ENCODE measurements around the gene ANTKMT.
"Not testable (repeated sequence)": the region's sequence is repeated elsewhere in the genome, so short reads cannot be mapped to it uniquely, and the experiment has no call there.

ANTKMT gene

DNA sequence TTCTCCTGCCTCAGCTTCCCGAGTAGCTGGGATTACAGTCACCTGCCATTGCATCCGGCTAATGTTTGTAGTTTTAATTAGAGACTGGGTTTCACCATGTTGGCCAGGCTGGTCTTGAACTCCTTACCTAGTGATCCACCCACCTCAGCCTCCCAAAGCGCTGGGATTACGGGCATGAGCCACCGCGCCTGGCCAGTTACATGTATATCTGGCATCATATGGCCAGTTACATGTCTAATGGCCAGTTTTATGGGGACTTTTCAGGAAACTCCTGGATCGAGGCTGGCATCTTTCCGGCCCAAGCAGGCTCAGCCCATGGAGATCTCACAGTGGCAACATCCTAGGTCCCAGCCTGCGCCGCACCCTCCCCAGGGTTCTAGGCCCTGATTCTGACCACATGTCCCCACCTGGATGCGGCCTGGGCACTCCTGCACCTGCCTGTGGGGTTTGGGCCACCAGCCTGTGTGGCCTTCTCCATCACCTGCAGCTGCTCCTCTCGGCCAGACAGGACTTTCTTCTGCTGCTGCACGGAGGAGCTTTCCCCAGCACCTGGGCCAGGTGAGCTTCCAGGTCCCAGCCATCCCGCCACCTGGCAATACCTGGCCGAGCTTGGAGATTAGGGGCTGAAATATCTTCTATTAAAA is 21.2 kb downstream of the ANTKMT start:
- Histone ChIP-seq H3K27ac (ENCODE audit: low read depth, low read length) (no peak overlapping the region), H3K4me1 (ENCODE audit: control insufficient read depth in 5 of 5, insufficient read depth in 5 of 5, low read length in 5 of 5) (peaks cover 6 to 18% (median 16%) of the 10 kb centered on the region in 5 donors), H3K9ac (ENCODE audit: low read length in 5 of 5) (no peak overlapping the region), H3K4me3 (ENCODE audit: low read depth in 1 of 5, low read length in 5 of 5) (no peak overlapping the region), H3K36me3 (ENCODE audit: control insufficient read depth in 5 of 5, insufficient read depth in 5 of 5, low read length in 5 of 5) (peaks cover 0 to 11% (median 8%) of the 10 kb centered on the region in 5 donors), H3K27me3 (ENCODE audit: control insufficient read depth in 5 of 5, insufficient read depth in 4 of 5, low read length in 5 of 5) (peaks cover 0 to 9% (median 3%) of the 10 kb centered on the region in 5 donors), H3K9me3 (ENCODE audit: control insufficient read depth in 5 of 5, low read length in 5 of 5) (no peaks in the 10 kb centered on the region)

DNA sequence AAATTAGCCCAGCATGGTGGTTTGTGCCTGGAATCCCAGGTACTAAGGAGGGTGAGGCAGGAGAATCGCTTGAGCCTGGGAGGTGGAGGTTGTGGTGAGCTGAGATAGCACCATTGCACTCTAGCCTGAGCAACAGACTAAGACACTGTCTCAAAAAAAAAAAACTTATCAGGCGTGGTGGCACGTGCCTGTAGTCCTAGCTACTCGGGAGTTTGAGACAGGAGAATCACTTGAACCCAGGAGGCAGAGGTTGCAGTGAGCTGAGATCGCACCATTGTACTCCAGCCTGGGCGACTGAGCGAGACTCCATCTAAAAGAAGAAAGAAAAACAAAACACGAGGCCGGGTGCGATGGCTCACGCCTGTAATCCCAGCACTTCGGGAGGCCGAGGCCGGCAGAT is 21.9 kb downstream of the ANTKMT start:
- not testable (repeated sequence) for H3K4me3 ChIP-seq (ENCODE audit: low read depth in 1 of 5, low read length in 5 of 5); H3K27me3 ChIP-seq (ENCODE audit: control insufficient read depth in 5 of 5, insufficient read depth in 4 of 5, low read length in 5 of 5); H3K9ac ChIP-seq (ENCODE audit: low read length in 5 of 5); H3K36me3 ChIP-seq (ENCODE audit: control insufficient read depth in 5 of 5, insufficient read depth in 5 of 5, low read length in 5 of 5); H3K27ac ChIP-seq (ENCODE audit: low read depth, low read length); H3K9me3 ChIP-seq (ENCODE audit: control insufficient read depth in 5 of 5, low read length in 5 of 5)
- peaks cover 6 to 18% (median 16%) of the 10 kb centered on the region in 5 donors for H3K4me1 ChIP-seq (ENCODE audit: control insufficient read depth in 5 of 5, insufficient read depth in 5 of 5, low read length in 5 of 5)

DNA sequence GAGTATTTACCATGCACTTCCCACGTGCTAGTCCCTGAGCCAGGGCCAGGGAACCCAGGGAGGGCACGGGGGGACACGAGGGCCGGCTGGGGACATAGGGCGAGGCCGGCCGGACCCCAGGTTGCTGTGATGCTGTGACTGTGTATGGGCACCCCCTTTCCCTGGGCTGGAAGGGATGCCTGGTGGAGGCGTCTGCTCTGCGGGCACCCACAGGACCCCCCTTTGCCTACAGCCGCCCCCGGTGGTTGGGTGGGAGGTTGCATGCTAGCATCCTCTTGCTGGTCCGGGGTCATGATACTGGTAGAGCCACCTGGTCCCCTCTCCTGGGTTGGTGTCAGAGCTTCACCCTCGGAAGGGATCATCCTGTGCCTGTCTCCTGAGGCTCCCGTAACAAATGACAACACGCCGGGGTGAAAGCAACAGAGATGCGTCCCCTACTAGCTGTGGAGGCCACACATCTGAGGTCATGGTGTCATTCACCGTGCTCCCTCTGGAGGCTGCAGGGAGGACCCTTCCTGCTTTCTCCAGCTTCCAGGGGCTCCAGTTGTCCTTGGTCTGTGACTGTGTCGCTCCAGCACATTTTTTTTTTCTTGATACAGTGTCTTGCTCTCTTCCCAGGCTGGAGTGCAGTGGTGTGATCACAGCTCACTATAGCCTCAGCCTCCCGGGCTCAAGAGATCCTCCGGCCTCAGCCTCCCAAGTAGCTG is 23.0 kb downstream of the ANTKMT start:
- no peak overlapping the region for H3K27ac ChIP-seq (ENCODE audit: low read depth, low read length)

DNA sequence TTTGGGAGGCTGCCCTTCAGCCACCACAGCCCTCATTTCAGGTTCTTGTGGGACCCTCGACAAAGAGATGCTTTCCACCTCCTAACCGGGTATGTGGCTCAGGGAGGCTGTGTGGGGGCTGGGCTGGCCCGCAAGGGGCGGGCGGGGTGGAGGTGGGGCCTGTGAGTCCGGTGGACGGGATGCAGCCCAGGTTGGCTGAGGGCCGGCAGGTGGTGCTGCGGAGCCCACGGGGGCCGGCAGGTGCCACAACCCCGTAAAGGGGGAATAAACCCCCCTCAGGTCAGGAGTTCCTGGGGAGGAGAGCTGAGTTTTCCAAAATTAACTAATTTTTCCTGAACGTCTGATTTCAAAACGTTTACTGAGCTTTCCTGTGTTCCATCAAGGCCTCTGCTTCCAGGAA is 24.8 kb downstream of the ANTKMT start:
- H3K36me3 ChIP-seq (ENCODE audit: control insufficient read depth in 5 of 5, insufficient read depth in 5 of 5, low read length in 5 of 5): no peaks in the 10 kb centered on the region
- H3K9me3 ChIP-seq (ENCODE audit: control insufficient read depth in 5 of 5, low read length in 5 of 5): no peaks in the 10 kb centered on the region
- no peak overlapping the region for H3K4me3 ChIP-seq (ENCODE audit: low read depth in 1 of 5, low read length in 5 of 5)
- H3K9ac ChIP-seq (ENCODE audit: low read length in 5 of 5): no peak overlapping the region
- peaks cover 0 to 5% (median 4%) of the 10 kb centered on the region in 5 donors for H3K4me1 ChIP-seq (ENCODE audit: control insufficient read depth in 5 of 5, insufficient read depth in 5 of 5, low read length in 5 of 5)
- peaks cover 0 to 9% (median 3%) of the 10 kb centered on the region in 5 donors for H3K27me3 ChIP-seq (ENCODE audit: control insufficient read depth in 5 of 5, insufficient read depth in 4 of 5, low read length in 5 of 5)
- H3K27ac ChIP-seq (ENCODE audit: low read depth, low read length): no peak overlapping the region

More for the DNA sequence above, 23.0 kb downstream of the ANTKMT start:
- H3K9me3 ChIP-seq (ENCODE audit: control insufficient read depth in 5 of 5, low read length in 5 of 5): no peaks in the 10 kb centered on the region
- H3K36me3 ChIP-seq (ENCODE audit: control insufficient read depth in 5 of 5, insufficient read depth in 5 of 5, low read length in 5 of 5): no peaks in the 10 kb centered on the region
- H3K4me1 ChIP-seq (ENCODE audit: control insufficient read depth in 5 of 5, insufficient read depth in 5 of 5, low read length in 5 of 5): peaks cover 6 to 18% (median 16%) of the 10 kb centered on the region in 5 donors
- H3K27me3 ChIP-seq (ENCODE audit: control insufficient read depth in 5 of 5, insufficient read depth in 4 of 5, low read length in 5 of 5): peaks cover 0 to 9% (median 3%) of the 10 kb centered on the region in 5 donors
- no peak overlapping the region for H3K4me3 ChIP-seq (ENCODE audit: low read depth in 1 of 5, low read length in 5 of 5)
- H3K9ac ChIP-seq (ENCODE audit: low read length in 5 of 5): no peak overlapping the region

DNA sequence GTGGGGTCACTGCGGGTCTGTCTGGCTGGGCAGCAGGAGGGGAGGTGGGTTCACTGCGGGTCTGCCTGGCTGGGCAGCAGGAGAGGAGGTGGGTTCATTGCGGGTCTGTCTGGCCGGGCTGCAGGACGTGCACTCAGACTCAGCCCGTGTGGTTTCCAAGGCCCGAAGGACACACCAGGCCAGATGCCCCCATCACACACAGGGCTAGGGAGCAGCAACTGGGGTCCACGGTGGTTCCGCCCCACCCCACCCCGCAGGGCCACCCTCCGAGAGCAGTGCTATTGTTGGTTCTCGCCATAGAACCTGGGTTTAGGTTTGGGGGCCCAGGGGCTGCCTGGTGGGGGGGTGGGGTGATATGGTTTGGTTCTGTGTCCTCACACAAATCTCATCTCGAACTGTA is 25.7 kb downstream of the ANTKMT start:
- Histone ChIP-seq H3K4me1 (ENCODE audit: control insufficient read depth in 5 of 5, insufficient read depth in 5 of 5, low read length in 5 of 5) (no peaks in the 10 kb centered on the region), H3K9me3 (ENCODE audit: control insufficient read depth in 5 of 5, low read length in 5 of 5) (no peaks in the 10 kb centered on the region), H3K4me3 (ENCODE audit: low read depth in 1 of 5, low read length in 5 of 5) (no peak overlapping the region), H3K36me3 (ENCODE audit: control insufficient read depth in 5 of 5, insufficient read depth in 5 of 5, low read length in 5 of 5) (no peaks in the 10 kb centered on the region), H3K27me3 (ENCODE audit: control insufficient read depth in 5 of 5, insufficient read depth in 4 of 5, low read length in 5 of 5) (peaks cover 0 to 9% (median 5%) of the 10 kb centered on the region in 5 donors), H3K9ac (ENCODE audit: low read length in 5 of 5) (no peak overlapping the region), H3K27ac (ENCODE audit: low read depth, low read length) (no peak overlapping the region)

DNA sequence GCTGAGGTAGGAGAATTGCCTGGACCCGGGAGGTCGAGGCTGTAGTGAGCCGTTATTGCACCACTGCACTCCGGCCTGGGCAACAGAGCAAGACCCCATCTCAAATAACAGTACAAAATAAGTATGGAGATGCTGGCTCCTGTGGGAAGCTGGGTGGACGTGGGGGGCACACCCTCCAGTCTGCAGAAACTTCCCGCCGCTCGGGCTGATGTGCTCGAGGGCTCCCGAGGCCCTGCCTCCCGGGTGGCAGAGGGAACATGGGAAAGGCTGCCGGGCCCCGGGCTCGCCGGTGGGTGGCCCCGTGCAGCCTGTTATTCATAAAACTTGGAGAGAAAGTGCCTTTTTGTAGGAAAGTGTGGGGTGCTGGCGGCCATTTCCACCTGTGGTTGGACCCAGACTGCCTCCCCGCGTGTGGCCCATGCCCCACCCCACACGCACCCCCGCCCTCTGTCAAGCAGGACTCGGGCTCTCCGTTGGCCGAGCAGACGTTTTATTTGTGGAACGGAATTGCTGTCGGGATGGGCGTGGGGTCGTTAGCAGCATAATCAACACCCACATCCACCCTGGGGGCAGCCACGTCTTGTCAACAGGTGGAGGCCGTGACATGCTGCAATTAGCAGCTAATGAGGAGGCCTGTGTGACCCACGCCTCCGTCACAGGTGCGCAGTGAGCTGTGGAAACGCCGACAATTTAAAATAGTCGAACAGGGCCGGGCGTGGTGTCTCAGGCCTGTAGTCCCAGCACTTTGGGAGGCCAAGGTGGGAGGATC is 27.2 kb downstream of the ANTKMT start:
- Histone ChIP-seq H3K4me1 (ENCODE audit: control insufficient read depth in 5 of 5, insufficient read depth in 5 of 5, low read length in 5 of 5) (no peaks in the 10 kb centered on the region), H3K36me3 (ENCODE audit: control insufficient read depth in 5 of 5, insufficient read depth in 5 of 5, low read length in 5 of 5) (no peaks in the 10 kb centered on the region), H3K4me3 (ENCODE audit: low read depth in 1 of 5, low read length in 5 of 5) (no peak overlapping the region), H3K27ac (ENCODE audit: low read depth, low read length) (no peak overlapping the region), H3K27me3 (ENCODE audit: control insufficient read depth in 5 of 5, insufficient read depth in 4 of 5, low read length in 5 of 5) (peaks cover 0 to 10% (median 4%) of the 10 kb centered on the region in 5 donors), H3K9me3 (ENCODE audit: control insufficient read depth in 5 of 5, low read length in 5 of 5) (no peaks in the 10 kb centered on the region), H3K9ac (ENCODE audit: low read length in 5 of 5) (no peak overlapping the region)

DNA sequence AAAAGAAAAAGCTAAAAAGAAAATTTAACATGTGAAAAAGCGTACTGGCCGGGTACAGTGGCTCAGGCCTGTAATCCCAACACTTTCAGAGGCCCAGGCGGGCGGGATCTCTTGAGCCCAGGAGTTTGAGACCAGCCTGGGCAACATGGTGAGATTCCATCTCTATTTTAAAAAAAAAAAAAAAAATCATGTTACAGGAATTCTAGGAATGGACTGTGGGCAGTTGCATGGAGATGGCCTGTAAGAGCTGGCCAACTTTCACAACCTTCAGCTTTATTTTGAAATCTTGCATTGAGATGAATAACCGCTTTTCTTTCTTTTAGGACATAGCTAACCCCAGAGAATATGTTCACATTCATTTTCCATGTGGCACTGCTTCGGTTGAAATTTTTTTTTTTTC is 28.1 kb downstream of the ANTKMT start:
- no peak overlapping the region for H3K4me3 ChIP-seq (ENCODE audit: low read depth in 1 of 5, low read length in 5 of 5)
- H3K27me3 ChIP-seq (ENCODE audit: control insufficient read depth in 5 of 5, insufficient read depth in 4 of 5, low read length in 5 of 5): peaks cover 0 to 12% (median 2%) of the 10 kb centered on the region in 5 donors
- no peaks in the 10 kb centered on the region for H3K4me1 ChIP-seq (ENCODE audit: control insufficient read depth in 5 of 5, insufficient read depth in 5 of 5, low read length in 5 of 5)
- no peak overlapping the region for H3K27ac ChIP-seq (ENCODE audit: low read depth, low read length)
- no peak overlapping the region for H3K9ac ChIP-seq (ENCODE audit: low read length in 5 of 5)
- no peaks in the 10 kb centered on the region for H3K36me3 ChIP-seq (ENCODE audit: control insufficient read depth in 5 of 5, insufficient read depth in 5 of 5, low read length in 5 of 5)
- H3K9me3 ChIP-seq (ENCODE audit: control insufficient read depth in 5 of 5, low read length in 5 of 5): no peaks in the 10 kb centered on the region

DNA sequence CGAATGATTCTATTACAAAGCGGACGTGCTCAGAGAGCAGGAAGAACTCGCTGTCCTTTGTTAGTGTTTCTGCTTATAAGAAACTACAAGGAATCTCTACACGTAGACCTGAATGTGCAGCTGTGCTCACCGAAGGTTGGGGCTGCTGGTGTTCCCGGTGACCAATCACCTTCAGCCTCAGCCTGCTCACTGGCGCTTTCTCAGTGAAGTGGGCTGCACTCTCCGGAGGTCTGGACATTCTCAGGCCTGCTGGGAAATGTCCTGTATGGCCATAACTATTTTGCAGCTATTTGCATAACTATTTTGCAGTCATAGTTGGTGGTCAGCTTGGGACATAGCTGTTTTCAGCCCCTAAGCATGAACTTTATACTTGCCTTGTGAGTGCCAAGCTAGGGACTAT is 29.5 kb downstream of the ANTKMT start:
- Histone ChIP-seq H3K4me1 (ENCODE audit: control insufficient read depth in 5 of 5, insufficient read depth in 5 of 5, low read length in 5 of 5) (no peaks in the 10 kb centered on the region), H3K27ac (ENCODE audit: low read depth, low read length) (no peak overlapping the region), H3K9me3 (ENCODE audit: control insufficient read depth in 5 of 5, low read length in 5 of 5) (no peaks in the 10 kb centered on the region), H3K4me3 (ENCODE audit: low read depth in 1 of 5, low read length in 5 of 5) (no peak overlapping the region), H3K9ac (ENCODE audit: low read length in 5 of 5) (no peak overlapping the region), H3K36me3 (ENCODE audit: control insufficient read depth in 5 of 5, insufficient read depth in 5 of 5, low read length in 5 of 5) (no peaks in the 10 kb centered on the region), H3K27me3 (ENCODE audit: control insufficient read depth in 5 of 5, insufficient read depth in 4 of 5, low read length in 5 of 5) (peaks cover 0 to 12% (median 0%) of the 10 kb centered on the region in 5 donors)

DNA sequence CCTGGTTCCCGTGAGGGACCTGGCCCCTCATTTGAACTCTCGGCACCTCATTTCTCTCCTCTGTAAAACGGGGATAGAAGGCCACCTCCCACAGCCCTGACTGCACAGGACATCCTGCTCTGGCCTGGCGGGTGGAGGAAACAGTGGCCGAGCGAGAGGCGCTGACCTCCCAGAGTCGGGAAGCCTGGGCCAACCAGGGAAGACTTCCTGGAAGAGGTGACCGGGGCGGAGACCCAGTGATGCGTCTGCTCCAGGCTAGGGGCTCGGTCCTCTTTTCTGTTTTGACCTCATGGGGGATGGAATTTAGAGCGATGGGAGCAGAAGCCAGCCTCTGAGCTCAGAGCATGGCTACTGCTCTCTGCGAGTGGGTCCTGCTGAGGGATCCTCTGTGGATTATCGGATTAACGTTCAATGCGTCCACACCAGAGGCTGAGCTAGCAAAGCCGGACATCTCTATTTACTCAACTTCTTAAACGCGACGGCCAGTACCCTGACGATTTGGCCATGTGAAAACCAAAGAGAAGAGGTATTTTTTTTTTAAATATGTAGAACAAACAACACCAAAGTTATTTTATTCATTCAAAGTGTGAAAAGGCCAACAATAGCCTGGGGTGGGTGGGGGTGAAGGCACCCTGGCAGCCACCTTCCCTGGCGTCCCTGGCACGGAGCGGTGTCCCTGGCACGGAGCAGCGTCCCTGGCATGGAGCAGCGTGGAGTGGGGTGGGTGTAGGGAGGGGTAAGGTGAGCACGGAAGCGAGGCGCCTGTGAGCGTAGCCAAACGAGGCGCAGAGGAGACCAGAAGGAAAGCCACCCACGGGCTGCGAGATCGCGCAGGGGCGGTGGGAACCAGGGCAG is 30.4 kb downstream of the ANTKMT start:
- Histone ChIP-seq H3K9ac (ENCODE audit: low read length in 5 of 5) (no peak overlapping the region), H3K4me1 (ENCODE audit: control insufficient read depth in 5 of 5, insufficient read depth in 5 of 5, low read length in 5 of 5) (no peaks in the 10 kb centered on the region), H3K4me3 (ENCODE audit: low read depth in 1 of 5, low read length in 5 of 5) (no peak overlapping the region), H3K36me3 (ENCODE audit: control insufficient read depth in 5 of 5, insufficient read depth in 5 of 5, low read length in 5 of 5) (no peaks in the 10 kb centered on the region), H3K9me3 (ENCODE audit: control insufficient read depth in 5 of 5, low read length in 5 of 5) (peaks cover 0 to 2% (median 0%) of the 10 kb centered on the region in 5 donors), H3K27ac (ENCODE audit: low read depth, low read length) (no peak overlapping the region), H3K27me3 (ENCODE audit: control insufficient read depth in 5 of 5, insufficient read depth in 4 of 5, low read length in 5 of 5) (peaks cover 0 to 17% (median 0%) of the 10 kb centered on the region in 5 donors)
